ENCODE measurements around the gene ADGRV1.
A peak's percentile ranks its signal among the peaks of the same experiment; 100 is the strongest.
"Not testable (repeated sequence)": the region's sequence is repeated elsewhere in the genome, so short reads cannot be mapped to it uniquely, and the experiment has no call there.

ADGRV1 gene

DNA sequence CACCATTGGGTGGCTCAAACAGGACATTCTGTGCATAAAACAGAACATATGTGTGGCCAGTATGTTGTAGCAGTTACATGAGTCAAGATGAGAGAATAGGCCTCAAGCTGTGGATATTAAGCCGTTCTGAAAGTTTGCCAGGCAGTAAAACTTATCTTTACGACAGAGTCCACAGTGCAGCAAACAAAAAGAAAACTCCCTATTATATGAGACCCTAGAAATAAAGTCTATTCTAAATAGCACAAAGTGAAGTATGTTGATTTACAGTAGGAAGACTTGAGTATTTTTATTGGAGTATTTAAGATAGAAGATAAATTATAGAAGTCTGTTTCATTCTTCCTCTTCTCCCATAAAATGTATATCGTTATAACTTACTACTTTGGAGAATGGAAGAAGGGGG is 271.5 kb downstream of the ADGRV1 start:
- no peak for DNase-seq (ENCODE audit: low read depth)

DNA sequence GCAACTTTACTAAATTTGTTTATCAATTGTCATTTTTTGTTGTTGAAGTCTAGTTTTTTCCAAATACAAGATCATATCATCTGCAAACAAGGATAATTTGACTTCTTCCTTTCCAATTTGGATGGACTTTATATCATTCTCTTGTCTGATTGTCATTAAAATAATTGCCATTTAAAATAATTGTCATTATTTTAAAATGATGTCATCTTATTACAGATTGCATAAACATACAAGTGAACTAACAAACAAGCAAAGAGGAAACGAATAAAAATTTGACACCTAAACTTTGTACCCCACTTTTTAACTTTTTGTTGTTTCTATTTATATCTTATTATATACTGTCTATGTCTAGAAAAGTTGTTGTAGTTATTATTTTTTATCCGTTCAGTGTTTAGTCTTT is 275.2 kb downstream of the ADGRV1 start:
- no peak for DNase-seq (ENCODE audit: low read depth)

DNA sequence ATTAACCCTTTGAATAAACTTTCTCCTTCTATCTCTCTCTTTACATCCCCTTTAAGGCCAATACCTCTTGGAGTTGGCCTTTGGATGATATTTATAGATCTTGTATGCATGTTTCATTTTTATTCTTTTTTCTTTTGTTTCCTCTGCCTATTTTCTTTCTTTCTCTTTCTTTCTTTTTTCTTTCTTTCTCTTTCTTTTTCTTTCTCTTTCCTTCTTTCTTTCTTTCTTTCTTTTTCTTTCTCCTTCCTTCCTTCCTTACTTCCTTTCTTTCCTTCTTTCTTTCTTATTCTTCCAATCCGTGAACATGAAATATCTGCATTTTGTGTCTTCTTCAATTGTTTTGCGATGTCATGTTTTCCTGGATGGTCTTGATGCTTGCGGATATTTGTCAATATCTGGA is 276.1 kb downstream of the ADGRV1 start:
- DNase-seq (ENCODE audit: low read depth) = no peak

DNA sequence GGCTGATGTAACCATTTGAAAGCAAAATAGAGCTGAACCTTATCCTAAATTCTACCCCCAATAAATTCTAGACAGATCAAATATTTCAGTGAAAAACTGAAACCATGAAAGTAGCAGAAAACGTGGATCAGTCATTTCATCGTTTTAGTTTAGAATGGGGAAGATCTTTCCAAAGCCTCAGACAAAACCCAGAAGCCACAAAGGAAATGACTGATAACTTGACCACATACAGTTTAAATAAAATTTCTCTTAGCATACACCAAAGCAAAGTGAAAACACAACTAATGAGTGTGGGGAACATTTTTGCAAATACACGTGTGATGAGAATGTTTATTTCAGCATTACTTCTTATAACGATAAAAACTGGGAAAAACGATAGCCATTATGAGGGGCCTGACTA is 284.8 kb downstream of the ADGRV1 start:
- no peak for DNase-seq (ENCODE audit: low read depth)

DNA sequence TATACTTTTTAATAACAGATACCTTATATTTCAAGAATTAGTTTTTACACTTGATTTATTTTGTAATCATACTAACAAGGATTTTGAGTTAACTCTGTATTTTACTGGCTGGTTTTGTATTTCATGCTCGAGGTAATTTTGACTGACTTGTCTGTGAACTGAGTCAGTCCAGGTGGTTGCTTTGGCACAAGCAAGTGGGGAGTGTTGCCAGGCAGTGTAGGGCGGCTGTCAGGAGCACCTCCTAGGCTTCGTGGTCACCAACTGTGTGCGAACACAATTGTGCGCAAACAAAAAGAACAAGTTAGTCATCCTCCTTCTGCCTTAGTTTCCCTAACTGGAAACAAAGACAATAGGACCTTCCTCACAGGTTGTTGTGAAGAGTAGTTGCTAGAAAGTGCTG is 286.3 kb downstream of the ADGRV1 start:
- no peak for DNase-seq (ENCODE audit: low read depth)

DNA sequence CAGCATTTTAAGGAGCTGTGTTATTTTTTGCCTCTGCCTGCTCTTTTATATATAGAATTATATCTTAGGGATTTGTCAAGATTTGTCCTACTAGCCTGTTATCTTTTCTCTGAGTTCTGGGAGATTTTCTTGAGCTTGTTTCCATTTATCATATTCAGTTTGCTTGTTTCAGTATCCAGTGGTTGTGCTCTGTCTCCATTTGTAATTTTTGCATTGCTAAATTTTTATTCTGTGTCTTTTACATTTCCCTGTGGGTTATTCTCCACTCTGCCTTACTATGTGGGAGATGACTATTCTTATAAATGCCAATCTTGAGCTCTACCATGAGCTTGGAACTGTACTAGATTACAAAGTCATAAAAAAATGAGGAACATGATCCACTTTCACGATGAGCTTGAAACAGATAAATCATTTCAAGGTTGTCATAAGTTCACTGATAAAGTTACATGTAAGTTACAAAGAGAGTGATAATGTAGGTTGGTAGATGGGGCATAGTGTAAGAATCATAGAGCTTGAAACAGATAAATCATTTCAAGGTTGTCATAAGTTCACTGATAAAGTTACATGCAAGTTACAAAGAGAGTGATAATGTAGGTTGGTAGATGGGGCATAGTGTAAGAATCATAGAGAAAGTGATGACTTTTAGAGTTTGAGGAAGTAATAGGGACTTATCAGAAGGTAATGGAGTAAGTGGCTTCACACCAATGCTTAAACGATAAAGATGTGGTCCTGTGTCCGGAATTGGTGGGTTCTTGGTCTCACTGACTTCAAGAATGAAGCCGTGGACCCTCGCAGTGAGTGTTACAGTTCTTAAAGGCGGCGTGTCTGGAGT is 287.3 kb downstream of the ADGRV1 start:
- no peak for DNase-seq (ENCODE audit: low read depth)

DNA sequence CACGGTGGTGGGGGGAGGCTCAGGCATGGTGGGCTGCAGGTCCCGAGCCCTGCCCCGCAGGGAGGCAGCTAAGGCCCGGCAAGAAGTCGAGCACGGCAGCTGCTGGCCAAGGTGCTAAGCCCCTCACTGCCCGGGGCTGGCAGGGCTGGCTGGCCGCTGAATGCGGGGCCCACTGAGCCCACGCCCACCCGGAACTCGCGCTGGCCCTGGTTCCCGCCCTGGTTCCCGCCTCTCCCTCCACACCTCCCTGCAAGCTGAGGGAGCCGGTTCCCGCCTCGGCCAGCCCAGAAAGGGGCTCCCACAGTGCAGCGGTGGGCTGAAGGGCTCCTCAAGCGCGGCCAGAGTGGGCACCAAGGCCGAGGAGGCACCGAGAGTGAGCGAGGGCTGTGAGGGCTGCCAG is 289.0 kb downstream of the ADGRV1 start:
- DNase-seq (ENCODE audit: low read depth) = not testable (repeated sequence)

DNA sequence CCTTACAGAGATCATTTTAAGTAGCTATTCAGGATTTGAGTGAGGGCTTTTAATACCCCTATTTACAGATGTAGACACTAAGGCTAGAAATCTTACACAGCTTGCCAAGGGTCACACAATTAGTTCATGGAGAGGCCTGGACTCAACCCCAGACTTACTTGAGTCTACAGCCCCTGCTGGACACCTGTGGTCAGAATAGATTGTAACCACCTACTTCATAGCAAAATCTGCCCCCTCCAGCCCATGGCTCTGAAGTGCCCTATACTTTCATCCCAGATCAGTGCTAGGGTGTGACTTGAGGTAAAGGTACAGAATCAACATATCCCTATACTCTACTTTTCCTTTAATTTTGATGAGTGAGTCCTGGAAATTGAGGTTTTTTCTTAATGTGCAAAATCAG is 291.3 kb downstream of the ADGRV1 start:
- no peak for DNase-seq (ENCODE audit: low read depth)

DNA sequence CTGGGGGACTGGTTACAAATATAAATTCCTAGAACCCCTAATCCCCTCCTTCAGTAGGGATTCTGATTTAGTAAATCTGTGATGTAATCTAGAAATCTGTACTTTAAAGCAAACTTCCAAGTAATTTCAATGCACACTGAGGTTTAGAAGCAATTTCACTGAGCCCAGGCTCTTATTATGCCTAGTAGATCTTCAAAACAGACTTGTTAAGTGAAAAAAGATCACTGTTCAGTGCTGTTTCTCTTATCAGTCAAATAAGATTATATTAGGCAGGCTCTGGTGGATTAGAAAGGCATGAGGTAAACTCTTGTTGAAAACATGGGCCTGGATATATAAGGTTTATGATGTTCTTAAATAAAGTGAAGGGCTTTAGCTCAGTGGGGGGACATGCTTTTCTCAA is 293.9 kb downstream of the ADGRV1 start:
- DNase-seq (ENCODE audit: low read depth) = no peak

DNA sequence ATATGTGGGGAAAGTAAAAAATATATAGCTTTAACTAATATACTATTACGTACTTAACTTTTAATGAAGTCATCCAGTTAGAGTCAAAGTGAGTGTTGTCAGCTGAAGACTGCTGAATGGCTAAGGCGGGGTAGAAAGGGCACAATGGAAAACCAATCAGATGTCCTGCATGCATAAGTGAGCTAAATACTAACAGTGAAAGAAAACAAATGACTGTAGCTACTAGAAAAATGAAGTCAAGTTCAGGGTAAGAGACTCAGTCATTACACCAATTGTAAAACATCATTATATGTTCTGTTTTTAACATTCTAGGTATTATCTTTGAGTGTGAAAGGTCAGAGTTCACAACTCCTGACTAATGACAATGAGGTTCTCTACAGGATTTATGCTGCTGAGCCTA is 295.2 kb downstream of the ADGRV1 start:
- no peak for DNase-seq (ENCODE audit: low read depth)

DNA sequence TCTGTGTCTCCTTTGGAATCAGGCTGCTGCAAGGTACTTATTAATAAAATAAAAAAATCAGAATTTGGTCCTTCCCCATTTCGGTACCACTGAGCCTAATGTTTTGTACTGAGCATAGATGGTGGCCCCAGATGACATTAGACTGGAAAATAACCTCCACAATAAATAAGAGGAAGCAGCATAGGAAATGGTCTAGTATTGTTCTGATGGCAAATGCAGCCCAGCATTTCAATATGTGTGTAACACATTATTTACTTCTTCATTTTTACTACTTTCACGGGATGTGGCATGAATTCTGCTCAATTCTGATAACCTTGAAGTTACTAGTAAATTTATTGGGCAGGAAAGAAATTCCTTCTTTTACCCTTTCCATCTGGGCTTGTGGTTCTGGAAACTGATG is 295.6 kb downstream of the ADGRV1 start:
- no peak for DNase-seq (ENCODE audit: low read depth)

DNA sequence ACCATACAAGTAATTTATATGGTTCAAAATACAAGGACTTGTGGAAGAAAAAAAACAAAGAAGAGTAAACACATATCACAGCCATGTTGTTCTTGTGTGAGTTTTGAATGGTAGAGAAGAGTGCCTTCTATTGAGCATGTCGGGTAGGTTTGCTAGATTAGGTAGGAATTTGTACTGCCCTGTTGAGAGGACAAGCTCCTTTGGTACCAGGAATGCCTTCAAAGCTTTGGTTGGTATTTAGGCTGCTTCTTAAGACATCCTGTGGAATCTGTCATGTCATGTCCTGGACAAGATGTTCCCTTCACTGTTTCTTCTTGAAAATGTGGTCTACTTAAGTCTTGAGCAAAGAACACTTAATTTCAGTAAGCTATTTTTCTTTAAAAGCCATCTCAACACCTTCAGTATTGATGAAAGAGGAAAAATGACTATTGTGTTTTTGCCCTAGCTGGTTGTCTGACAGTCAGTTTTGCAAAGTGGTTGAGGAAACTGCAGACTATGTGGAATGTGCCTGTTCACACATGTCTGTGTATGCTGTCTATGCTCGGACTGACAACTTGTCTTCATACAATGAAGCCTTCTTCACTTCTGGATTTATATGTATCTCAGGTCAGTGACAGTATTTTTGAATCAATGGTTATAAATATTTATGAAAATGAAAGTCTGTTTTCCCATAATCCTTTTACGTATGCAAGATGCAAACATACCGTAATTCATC is 296.9 kb downstream of the ADGRV1 start:
- no peak for DNase-seq (ENCODE audit: low read depth)

DNA sequence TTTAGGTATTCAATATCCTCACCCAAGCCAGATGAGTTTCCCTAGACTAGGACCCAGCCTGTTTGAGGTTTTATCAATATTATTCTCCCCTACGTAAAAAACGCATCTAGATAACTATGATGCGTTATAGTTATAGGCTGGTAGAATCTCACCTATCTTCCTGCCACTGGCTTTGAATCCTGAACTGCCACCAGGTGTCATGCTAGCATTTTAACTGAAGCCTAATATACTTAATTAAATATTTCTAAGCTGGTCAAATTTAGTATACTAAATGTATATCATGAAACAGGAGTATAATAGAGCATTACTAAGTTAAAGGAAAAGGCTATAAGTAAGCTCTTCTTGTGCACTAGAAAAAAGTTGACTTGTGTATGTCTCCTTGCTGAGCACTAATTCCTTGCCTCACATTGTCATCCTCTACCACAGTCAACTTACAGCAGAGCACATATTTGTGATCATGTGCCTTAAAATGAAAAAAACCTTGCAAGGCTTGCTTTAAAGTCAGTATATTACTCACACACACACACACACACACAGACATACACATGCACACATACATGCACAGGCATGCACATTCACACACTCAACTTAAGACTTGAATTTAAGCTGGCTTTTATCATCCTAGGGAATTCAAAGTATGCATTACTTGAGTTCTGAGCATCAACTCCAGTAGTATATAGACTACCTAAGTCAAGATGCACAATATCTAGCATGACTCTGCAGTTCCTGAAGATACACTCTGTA is 303.4 kb downstream of the ADGRV1 start:
- DNase-seq (ENCODE audit: low read depth) = no peak

DNA sequence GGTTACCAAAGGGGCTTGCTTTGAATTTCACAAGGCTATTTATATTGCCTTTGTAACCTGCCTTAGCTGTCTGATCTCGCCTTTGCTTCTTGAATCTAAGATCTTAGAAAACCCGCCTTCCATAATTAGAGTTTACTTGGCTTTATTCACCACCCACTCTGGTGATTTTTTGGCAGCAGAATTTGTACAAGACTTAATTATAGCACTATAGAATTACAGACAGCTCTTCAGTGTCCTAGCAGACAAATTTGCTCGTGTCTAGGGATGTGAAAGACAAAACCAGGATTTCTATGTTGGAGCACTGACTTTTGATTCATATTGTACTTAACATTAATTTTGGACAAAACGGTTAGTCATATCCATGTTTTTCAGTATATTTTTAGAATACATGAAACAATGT is 306.6 kb downstream of the ADGRV1 start:
- DNase-seq (ENCODE audit: low read depth) = no peak

DNA sequence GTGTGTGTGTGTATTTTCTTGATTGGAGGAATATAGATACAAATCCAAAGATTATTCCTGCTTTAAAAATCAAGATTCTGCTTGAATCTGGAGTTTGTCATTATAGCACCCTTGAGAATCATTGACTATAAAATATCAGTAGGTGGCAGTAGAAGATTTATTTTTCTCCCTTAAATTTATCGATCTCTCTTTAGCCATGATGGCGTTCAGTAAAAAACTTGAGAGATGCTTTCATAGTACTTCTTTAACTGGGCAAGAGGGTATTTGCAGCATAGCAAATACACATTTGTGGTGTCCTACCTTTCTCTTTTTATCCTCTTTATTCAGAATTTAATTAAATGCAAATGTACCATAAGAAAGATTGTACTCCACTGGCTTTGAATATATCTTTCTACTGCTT is 307.7 kb downstream of the ADGRV1 start:
- peak; percentile 42 for DNase-seq (ENCODE audit: low read depth)

DNA sequence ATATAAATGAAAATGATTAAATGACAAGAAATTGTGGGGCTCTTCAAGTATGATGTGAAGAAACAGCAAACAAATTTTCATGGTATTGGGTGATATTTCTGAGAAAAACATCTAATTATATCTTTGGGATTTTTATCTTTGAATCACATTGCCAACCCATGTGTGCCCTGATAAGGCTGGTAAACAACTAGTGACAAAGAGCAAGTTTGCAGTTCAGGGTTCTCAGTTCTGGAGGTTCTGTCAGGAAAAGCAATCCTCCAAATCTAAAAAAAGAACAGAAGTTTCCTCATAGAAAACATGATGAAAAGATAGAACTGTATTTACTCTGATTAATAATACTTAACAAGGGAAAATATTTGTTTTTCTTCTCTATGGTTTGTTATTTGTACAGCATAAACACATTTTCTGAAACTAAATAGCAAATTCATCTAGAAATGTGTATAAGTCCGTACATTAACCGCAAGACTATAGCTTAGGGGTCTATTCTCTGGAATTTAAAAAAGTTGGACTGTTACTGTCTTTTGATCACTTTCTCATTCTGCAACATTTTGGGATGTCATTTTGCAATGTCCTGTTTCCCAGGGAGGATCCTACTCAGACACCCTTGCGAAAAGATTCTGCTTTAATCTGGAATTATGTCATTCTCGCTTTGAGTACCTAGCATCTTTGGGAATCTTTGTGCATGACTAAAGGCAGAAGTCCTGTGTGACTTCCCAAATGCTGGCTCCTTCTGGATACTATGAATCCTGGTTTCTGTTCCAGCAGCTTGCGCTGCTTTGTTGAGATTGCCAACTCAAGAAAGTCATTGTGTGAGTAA is 308.5 kb downstream of the ADGRV1 start:
- no peak for DNase-seq (ENCODE audit: low read depth)

DNA sequence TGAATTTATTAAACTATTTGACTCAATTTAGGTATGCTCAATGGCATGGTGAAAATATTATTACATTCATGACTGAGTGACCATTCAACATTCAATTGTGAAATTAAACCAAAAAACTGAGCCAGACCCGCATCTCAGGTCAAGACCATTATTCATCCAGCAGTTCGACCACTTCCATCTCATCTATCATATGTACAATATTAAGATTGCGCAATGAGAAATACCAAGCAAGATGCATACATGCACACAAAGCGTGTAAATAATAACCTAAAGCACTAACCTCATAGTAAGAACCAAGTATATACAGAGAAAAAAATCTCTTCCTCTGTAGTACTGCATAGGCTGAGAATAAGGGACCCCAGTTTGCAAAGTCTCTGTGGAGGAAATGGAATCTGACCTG is 310.2 kb downstream of the ADGRV1 start:
- DNase-seq (ENCODE audit: low read depth) = no peak

DNA sequence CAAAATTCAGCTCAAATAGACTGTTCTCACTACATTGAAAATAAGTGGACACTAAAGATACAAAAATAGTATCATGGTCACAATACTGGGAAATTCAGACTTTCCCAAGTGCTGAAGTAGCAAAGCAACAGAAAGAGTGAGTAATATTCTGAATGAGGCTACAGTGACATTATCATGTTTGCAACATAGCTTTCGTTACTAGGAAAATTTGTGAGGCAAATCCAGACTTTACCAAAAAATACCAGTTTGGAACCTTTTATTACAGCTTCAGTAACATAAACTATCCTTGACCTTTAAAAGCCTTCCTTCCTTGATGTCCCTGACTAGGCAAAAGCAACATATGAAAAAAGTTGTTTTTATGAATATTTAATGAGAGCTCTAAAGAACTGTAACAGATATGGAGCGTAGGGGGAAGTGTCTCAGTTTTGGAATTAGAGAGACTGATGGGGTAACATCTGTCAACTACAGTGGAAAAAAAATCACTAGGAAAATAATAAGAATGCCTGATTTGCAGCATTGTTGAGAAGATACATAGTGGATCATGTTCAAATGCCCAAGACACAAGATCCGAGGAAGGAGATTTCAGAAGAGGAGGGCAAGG is 312.9 kb downstream of the ADGRV1 start:
- DNase-seq (ENCODE audit: low read depth) = peak; percentile 59

DNA sequence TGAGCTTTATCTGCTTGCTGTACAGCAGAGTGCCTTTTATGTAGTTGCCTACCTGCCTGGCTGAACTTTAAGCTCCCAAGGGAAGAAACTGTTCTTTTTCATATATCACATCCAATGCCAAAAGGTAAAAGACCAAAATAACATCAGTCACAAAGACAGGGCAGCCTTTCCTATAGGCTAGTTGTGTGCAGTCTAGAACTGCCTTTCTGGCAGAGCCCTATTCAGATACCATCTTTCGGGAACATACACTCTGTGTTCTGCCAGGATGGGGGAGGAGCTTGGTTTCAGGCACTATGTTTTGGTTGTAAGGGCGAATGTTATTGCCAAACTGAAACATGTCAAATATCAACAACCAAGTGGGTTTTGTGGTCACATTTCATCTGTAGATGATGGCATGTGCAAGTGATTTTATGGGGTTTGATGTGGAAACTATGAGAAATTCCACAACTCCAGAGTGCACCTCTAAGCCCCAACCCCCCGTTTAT is 314.5 kb downstream of the ADGRV1 start:
- peak; percentile 37 for DNase-seq (ENCODE audit: low read depth)

DNA sequence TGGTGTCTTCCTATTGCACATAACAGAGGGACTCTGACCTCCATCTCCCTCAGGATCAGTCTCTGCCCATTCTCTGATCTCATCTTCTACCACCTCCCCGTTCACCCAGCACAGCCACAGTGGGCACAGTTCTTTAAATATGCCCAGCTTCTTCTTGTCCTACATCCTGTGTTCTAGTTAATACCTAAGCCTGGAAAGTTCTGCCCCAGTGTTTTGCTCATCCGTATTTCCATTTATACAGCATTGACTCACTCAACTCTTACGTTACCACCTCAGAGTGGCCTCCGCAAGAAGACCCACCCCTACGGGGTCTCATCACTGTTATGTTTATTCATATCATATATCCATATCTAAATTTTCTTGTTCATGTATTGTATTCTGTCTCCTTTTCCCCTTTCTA is 315.5 kb downstream of the ADGRV1 start:
- no peak for DNase-seq (ENCODE audit: low read depth)

DNA sequence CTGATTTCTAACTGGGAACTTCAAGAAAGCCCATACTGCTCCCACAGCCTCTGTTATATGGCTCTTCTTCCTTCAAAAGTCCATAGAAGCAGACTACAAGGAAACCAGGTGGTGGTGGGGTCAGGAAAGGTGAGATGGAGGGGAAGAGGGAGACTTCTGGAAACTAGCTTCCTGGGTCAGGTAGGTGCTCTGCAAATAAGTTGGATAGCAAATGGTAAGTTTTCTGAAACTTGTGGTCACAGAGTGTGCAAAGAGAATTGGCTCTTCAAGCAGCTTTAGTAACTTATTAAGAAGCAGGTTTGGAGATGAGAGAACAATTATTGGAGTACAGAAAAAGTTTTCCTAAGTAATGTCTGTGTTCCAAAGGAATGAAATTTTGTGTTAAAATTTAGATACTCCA is 316.9 kb downstream of the ADGRV1 start:
- no peak for DNase-seq (ENCODE audit: low read depth)

DNA sequence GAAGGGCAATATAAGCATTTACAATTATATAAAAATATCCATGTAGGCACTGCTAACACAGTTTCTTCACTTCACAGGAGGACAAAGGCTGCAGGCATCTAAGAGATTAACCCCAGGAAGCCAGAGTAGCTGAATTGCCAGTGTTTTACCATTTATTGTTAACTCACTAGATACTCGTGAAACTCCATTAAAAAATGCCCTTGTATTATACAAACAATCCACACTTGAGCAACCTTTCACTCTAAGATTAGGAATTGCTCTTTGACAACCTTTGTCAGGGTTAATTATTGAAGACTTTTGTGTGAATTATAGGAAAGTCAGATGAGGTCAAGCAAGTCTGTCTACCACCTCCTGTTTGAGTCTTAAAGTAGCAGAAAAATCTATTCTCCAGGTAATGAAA is 317.8 kb downstream of the ADGRV1 start:
- DNase-seq (ENCODE audit: low read depth) = no peak

Data from iris pigment epithelial cell (primary cell).